Fibroblast of skin of back (primary cell): ENCODE data around the gene TDG. TPM values are rescaled to one million over a fixed set of nuclear protein-coding genes. Genes with fewer than 3 reads are reported as not detected.
A peak's percentile ranks its signal among the peaks of the same experiment; 100 is the strongest.

Experiments
- DNase-seq: peaks from one replicate; pipeline ENCODE4 v3.0.0-alpha.2; 2013
- polyA plus RNA-seq, 2 experiments: library from polyadenylated mRNA; unstranded; fragments of 120-200 nt; gene quantifications; one replicate each; pipeline ENCODE4 v1.2.1, GENCODE V29; 2013; ENCODE audit not compliant: insufficient read length in 2 of 2

Gene TDG
- 31.2 TPM for polyA plus RNA-seq (2013, experiment 1 of 2; ENCODE audit: insufficient read length)
- polyA plus RNA-seq (2013, experiment 2 of 2; ENCODE audit: insufficient read length), result 37.3 TPM

DNA sequence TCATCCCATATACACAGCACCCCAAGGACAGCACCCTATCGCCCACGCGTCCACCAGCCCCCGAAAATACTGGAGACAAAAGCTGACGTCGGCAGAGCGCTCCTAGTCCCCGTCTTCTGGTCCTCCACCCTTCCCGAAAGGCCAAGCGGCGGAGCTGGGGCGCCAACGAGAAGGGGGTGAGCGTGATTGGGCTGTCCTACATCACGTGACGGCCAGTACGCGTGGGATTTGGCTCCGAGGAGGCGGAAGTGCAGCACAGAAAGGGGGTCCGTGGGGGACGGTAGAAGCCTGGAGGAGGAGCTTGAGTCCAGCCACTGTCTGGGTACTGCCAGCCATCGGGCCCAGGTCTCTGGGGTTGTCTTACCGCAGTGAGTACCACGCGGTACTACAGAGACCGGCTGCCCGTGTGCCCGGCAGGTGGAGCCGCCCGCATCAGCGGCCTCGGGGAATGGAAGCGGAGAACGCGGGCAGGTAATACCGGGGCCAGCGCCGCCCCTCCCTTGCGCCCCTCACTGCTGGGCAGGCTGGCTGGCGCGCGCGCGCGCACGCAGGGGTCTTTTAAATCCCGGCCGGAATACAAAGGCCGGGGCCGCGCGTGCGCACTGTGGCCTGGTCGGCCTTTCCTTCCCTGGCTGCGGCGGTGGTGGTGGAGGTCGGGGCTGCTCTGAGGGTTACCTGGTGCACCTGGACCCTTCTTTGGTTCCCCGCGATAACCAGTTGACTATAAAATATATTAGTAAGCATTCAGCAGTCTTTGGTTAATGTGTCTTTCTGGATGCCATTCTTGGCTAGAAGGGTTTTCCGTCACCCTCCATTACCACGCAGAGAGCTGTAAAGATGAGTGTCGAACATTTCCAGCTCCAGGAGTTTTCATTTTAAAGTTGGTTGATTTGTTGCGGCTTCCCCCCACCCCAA lies at the start of gene TDG:
Gene TDG, plus strand, starts transcription at position 283 of the 915 bp plus-strand sequence. Its CDS starts 166 bp downstream, at position 449.
- peak; percentile 99 for DNase-seq

DNA sequence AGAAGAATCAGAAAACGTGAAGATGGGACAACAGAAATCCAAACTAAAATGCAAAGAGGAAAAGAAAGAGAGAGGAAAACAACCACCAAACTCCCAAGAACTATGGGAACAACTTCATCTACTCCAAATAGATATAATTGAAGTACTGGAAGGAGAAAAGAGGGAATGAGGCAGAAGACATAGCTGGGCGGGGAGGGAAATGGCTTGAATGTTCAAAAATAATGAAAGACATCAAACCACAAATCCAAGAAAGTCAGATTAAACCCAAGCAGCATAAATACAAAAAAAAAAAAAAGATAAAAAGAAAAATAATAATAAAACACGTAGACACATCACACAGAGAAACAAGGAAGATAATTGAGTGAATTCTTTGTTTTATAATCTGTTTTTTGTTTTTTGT lies 47.8 kb upstream of the TDG start:
- DNase-seq, result no peak

- peak; percentile 70 for DNase-seq
Measured at GRCh38 chr12:103924761-103925641, 40.7 kb upstream of the TDG start.

- no peak for DNase-seq
Measured at GRCh38 chr12:103928682-103929045, 37.0 kb upstream of the TDG start.

GRCh38 chr12:103929046-103929783 lies 36.5 kb upstream of the TDG start:
- DNase-seq, result peak; percentile 93

DNA sequence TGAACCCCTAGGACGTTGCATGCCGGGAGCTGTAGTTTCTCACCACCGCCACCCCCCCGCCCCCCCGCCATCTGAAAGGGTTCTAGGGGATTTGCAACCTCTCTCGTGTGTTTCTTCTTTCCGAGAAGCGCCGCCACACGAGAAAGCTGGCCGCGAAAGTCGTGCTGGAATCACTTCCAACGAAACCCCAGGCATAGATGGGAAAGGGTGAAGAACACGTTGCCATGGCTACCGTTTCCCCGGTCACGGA lies 36.0 kb upstream of the TDG start:
- no peak for DNase-seq

- peak; percentile 100 for DNase-seq
Measured at GRCh38 chr12:103930034-103930786, 35.5 kb upstream of the TDG start, which contains the start of gene HSP90B1. Gene HSP90B1, plus strand, starts transcription at chr12:103930410. Its CDS starts 106 bp downstream, at chr12:103930516.

GRCh38 chr12:103930787-103931735 lies 34.6 kb upstream of the TDG start:
- peak; percentile 13 for DNase-seq

DNA sequence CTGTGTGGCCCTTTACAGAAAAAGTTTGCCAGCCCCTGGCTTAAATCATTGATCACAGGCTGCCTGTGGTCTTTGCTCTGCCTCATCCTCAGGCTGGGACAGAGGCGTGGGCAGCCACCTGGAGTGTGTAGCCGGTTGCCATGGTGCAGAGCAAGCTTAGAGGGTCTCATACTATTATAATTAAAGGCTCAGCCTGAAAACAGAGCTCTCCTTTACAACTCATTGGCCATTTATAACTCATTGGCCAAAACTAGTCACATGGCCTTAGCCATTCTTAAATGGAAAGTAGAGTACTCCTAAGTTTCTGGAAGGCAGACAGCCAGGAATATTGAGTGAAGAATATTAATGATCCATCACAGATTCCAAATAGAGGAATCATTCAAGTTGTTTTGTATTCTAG lies 32.4 kb upstream of the TDG start:
- DNase-seq, result no peak

GRCh38 chr12:103936679-103937078 lies 29.0 kb upstream of the TDG start:
- no peak for DNase-seq

DNA sequence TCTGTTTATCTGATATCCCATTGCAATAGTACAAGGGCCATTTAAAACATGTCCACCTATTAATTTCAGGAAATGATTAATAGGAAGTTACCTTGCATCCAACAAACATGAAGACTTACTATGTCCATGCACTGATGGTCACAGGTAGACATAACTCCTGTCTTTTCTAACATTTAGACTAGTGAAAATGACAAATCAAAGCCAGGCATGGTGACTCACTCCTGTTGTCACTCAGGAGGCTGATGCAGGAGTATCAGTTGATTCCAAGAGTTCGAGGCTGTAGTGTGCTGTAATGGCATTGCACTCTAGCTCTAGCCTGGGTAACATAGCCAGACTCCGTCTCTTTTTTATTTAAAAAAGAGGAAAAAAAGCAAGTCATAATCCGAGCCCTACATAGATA lies 20.7 kb upstream of the TDG start:
- no peak for DNase-seq

DNA sequence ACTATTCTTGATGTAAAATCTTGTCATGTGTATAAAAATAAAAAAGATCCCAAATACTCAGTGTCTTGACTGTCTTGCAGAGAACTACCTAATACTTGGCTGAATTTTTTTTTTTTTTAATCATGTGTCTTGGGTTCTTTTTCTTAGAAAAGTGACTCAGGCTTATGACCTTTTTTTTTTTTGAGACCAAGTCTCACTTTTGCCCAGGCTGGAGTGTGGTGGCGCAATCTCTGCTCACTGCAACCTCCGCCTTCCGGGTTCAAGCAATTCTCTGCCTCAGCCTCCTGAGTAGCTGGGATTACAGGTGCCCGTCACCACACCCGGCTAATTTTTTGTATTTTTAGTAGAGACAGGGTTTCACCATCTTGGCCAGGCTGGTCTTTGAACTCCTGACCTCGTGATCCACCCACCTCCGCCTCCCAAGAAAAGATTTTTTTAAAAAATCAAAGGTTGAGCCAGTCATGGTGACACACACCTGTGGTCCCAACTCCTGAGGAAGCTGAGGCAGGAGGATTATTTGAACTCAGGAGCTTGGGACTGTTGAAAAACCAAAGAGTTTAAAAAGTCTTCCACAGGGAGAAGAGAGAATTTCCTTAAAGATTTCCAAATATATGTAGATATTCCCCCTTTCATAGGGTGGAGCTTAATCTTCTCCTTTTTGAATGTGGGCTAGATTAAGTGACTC lies 17.7 kb upstream of the TDG start:
- no peak for DNase-seq

DNA sequence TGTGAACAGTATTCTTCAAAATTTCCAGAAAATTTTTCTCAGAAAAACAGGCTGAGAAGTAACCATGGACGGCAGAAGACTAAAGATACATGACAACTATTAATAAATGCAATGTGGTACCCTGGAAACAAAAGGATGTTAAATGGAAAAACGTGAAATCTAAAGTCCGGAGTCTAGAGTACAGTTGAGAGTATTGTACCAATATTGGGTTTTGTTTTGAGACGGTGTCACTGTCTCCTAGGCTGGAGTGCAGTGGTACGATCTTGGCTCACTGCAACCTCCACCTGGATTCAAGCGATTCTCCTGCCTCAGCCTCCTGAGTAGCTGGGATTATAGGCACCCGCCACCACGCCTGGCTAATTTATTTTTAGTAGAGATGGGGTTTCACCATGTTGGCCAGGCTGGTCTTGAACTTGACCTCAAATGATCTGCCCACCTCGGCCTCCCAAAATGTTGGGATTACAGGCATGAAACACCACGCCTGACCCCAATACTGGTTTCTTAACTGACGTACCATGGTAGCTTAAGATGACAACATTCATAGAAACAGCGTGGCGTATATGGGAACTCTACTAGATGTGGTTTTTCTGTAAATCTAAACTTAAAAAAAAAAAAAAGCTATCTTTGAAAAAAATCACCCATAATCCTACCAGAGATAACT lies 16.8 kb upstream of the TDG start:
- no peak for DNase-seq

DNA sequence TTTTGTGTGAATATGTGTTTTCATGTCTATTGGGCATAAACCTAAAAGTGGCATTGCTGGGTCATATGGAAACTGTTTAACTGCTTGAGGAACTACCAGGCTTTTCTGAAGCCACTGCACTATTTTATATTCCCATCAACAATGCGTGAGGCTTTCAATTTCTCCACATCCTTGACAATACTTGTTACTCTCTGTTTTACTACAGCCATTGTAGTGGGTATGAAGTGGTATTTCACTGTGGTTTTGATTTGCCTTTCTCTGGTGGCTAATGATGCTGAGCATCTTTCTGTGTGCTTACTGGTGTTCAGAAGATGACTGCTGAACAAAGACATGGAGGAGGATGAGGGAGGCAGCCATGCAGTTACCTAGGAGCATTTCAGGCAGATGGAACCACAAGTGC lies 13.2 kb upstream of the TDG start:
- no peak for DNase-seq

- peak; percentile 31 for DNase-seq
Measured at GRCh38 chr12:103955811-103956508, 9.7 kb upstream of the TDG start.

DNA sequence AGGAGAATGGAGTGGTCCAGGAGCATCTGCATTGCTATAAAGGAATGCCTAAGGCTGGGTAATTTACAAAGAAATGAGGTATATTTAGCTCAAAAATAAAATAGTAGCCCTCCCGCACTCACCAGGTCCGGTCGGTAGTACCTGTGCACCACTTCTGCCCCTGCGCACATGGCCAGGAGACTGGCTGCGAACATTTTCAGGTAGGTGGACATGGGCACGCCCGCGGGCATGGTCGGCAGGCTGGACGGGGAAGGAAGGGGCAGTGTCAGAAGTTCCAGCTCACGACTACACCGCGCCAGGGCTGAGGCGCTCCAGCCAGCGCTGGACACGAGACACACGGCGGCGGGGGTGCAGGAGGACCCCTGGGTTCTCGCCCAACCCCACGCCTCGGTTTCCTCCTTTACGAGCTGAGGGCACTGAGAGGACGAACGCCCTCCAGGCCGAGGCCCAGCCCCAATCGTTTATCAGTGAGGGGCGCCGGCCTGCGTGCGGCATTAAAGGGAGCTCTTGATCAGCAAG lies 9.1 kb upstream of the TDG start:
- DNase-seq, result no peak

- no peak for DNase-seq
Measured at GRCh38 chr12:103957865-103958388, 7.7 kb upstream of the TDG start.

DNA sequence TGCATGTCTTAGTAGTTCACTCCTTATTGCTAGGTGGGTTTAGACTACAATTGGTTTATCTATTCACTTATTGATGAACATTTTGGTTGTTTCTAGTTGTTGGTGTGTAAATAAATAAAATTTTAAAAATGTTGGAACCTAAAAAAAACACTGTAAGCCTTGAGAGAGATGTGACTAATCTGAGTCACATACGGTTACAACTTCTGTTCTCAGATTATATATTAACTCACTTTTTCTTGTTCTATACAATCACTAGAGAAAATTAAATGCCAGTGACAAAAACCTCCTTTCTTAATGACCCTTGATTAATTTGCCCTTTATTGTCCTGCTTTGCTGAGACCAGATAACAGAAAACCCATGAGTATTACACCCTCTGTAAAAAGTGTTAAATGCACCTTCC lies 7.1 kb upstream of the TDG start:
- DNase-seq, result no peak
